Hepatocyte (in vitro differentiated cells): ENCODE data around the gene ERI2.

Source experiments
- CTCF ChIP-seq: fragments of 200-600 bp; sonication (generic); IDR thresholded peaks from 2 replicates; pipeline ENCODE4 v1.5.1; 2016; ENCODE audit warnings: antibody characterized with exemption, mild to moderate bottlenecking; ENCODE audit not compliant: poor library complexity
- EZH2phosphoT487 ChIP-seq: fragments of 200-600 bp; sonication (generic); IDR thresholded peaks from one replicate; pipeline ENCODE4 v1.6.1; 2018; ENCODE audit warnings: antibody characterized with exemption, mild to moderate bottlenecking, low read depth, moderate library complexity; ENCODE audit not compliant: unreplicated experiment, severe bottlenecking

GRCh38 chr16:20762404-20763123 lies 43.7 kb downstream of the ERI2 start:
- TF ChIP-seq CTCF (no peak), EZH2phosphoT487 (no peak)
